Motor neuron (in vitro differentiated cells): ENCODE results near the gene HYOU1. TPM values are rescaled to one million over a fixed set of nuclear protein-coding genes. Genes with fewer than 3 reads are reported as not detected.
A peak's percentile ranks its signal among the peaks of the same experiment; 100 is the strongest.
"Not testable (repeated sequence)": the region's sequence is repeated elsewhere in the genome, so short reads cannot be mapped to it uniquely, and the experiment has no call there.

Source experiments
- ATAC-seq, 8 experiments: fragments of 200-7000 bp; cut with Tn5 transposase; replicated peaks in 6 of 8; 2 replicates each; pipeline ENCODE4 v1.8.0; 2021; ENCODE audit warnings: mild to moderate bottlenecking in 8 of 8, moderate library complexity in 8 of 8
- H3K27ac ChIP-seq, 2 donors: fragments of 250-450 bp; sonication (Bioruptor Pico); 2 replicates each; pipeline ENCODE4 v1.9.0; 2021; ENCODE audit warnings: antibody characterized with exemption in 2 of 2, mild to moderate bottlenecking in 2 of 2, moderate library complexity in 1 of 2
- H3K4me1 ChIP-seq, 2 donors: fragments of 250-450 bp; sonication (Bioruptor Pico); replicated peaks in 1 of 2; 2 replicates each; pipeline ENCODE4 v1.6.1; 2021; ENCODE audit warnings: antibody characterized with exemption in 2 of 2, mild to moderate bottlenecking in 2 of 2, moderate library complexity in 1 of 2
- H3K4me3 ChIP-seq, 5 donors: fragments of 250-450 bp; sonication (Bioruptor Pico); 2 replicates each; pipeline ENCODE4 v1.9.0; 2021; ENCODE audit warnings: antibody characterized with exemption in 5 of 5, mild to moderate bottlenecking in 5 of 5, moderate library complexity in 4 of 5
- WGBS, 10 experiments: fragments of 450-650 bp; shearing (Covaris generic); methylation state at CpG; one replicate each; pipeline ENCODE4 v1.0.0; 2022; 5-methylcytosine and 5-hydroxymethylcytosine counted together
- in situ Hi-C, 9 experiments: fragments of 400-800 bp; cut with MboI; loops; one replicate each; pipeline ENCODE4 v1.15.0; 2021; ENCODE audit warnings: low sequenced_read_pairs in 9 of 9, low pct_unique_long_range_greater_than_20kb in 2 of 9; ENCODE audit not compliant: unreplicated experiment in 9 of 9
- total RNA-seq, 8 experiments: library from RNA; unstranded; fragments of 300-600 nt; gene quantifications; 2 replicates each; pipeline versions ENCODE4 v1.2.3 to v1.2.4, GENCODE V29; 2022

The HYOU1 gene
- total RNA-seq, 8 experiments from 2014 or later, result 85.0 to 152 (median 116) TPM

GRCh38 chr11:119049081-119049480, 7.9 kb downstream of the HYOU1 start:
- 92 to 100% (median 95%) methylated on average over 2 to 5 of the region's 7 CpGs; no CpG with 5 or more reads in 7 of the 10 experiments for WGBS, 10 experiments
- no peak overlapping the region for H3K27ac ChIP-seq
- no peak overlapping the region for H3K4me3 ChIP-seq
- H3K4me1 ChIP-seq, result no peaks in the 10 kb centered on the region
- in situ Hi-C loops, result no loop called here
- ATAC-seq, result peak in 1 of 8 experiments; percentile 10

- no peak overlapping the region for H3K4me3 ChIP-seq
- H3K4me1 ChIP-seq, result no peaks in the 10 kb centered on the region
- in situ Hi-C loops, result no loop called here
- no peak overlapping the region for H3K27ac ChIP-seq
- ATAC-seq, result no peak
- 62 to 100% (median 96%) methylated on average over 3 to 8 of the region's 9 CpGs; no CpG with 5 or more reads in 6 of the 10 experiments for WGBS, 10 experiments
Observed at GRCh38 chr11:119048644-119049043, 8.4 kb downstream of the HYOU1 start.

- no peak for ATAC-seq
- 90 to 100% (median 97%) methylated on average over 1 to 5 of the region's 6 CpGs; no CpG with 5 or more reads in 4 of the 10 experiments for WGBS, 10 experiments
- Histone ChIP-seq H3K4me3 (no peak overlapping the region), H3K4me1 (no peaks in the 10 kb centered on the region), H3K27ac (no peak overlapping the region)
- in situ Hi-C loops, result no loop called here
Observed at GRCh38 chr11:119047205-119047604, 9.8 kb downstream of the HYOU1 start.

- Histone ChIP-seq H3K4me1 (no peaks in the 10 kb centered on the region), H3K4me3 (no peak overlapping the region), H3K27ac (no peak overlapping the region)
- no peak for ATAC-seq
- in situ Hi-C loops, result no loop called here
- 80 to 100% (median 100%) methylated on average over 1 to 3 of the region's 6 CpGs; no CpG with 5 or more reads in 5 of the 10 experiments for WGBS, 10 experiments
Observed at GRCh38 chr11:119046489-119046888, 10.5 kb downstream of the HYOU1 start.

- WGBS, 10 experiments, result 66 to 100% (median 85%) methylated on average over 1 to 4 of the region's 6 CpGs; no CpG with 5 or more reads in 4 of the 10 experiments
- no peak overlapping the region for H3K27ac ChIP-seq
- no peak overlapping the region for H3K4me3 ChIP-seq
- peak in 4 of 8 experiments; percentile 8 to 15 (median 14) for ATAC-seq
- no peaks in the 10 kb centered on the region for H3K4me1 ChIP-seq
- in situ Hi-C loops, result no loop called here
Observed at GRCh38 chr11:119044708-119045107, 12.3 kb downstream of the HYOU1 start.

GRCh38 chr11:119042927-119043326, 14.1 kb downstream of the HYOU1 start:
- WGBS, 10 experiments, result 60 to 100% (median 88%) methylated on average over 1 to 7 of the region's 9 CpGs; no CpG with 5 or more reads in 1 of the 10 experiments
- H3K27ac ChIP-seq, result no peak overlapping the region
- ATAC-seq, result peak in 3 of 8 experiments; percentile 21 to 66 (median 60)
- in situ Hi-C loops, result no loop called here
- no peak overlapping the region for H3K4me3 ChIP-seq
- no peaks in the 10 kb centered on the region for H3K4me1 ChIP-seq

GRCh38 chr11:119041821-119042514, 15.0 kb downstream of the HYOU1 start:
- in situ Hi-C loops, result no loop called here
- no peaks in the 10 kb centered on the region for H3K4me1 ChIP-seq
- H3K27ac ChIP-seq, result no peak overlapping the region
- WGBS, 10 experiments, result 80 to 100% (median 93%) methylated on average over 2 to 3 of the region's 4 CpGs; no CpG with 5 or more reads in 3 of the 10 experiments
- no peak overlapping the region for H3K4me3 ChIP-seq
- no peak for ATAC-seq

GRCh38 chr11:119039471-119039870, 17.5 kb downstream of the HYOU1 start:
- in situ Hi-C loops, H3K4me3 ChIP-seq, H3K27ac ChIP-seq, H3K4me1 ChIP-seq, ATAC-seq: not testable (repeated sequence)
- 40 to 100% (median 86%) methylated on average over 1 of the region's 11 CpGs; no CpG with 5 or more reads in 7 of the 10 experiments for WGBS, 10 experiments

- no peak for ATAC-seq
- in situ Hi-C loops, result no loop called here
- WGBS, 10 experiments, result 83 to 100% (median 98%) methylated on average over 1 to 3 of the region's 5 CpGs; no CpG with 5 or more reads in 4 of the 10 experiments
- H3K27ac ChIP-seq, result no peak overlapping the region
- no peaks in the 10 kb centered on the region for H3K4me1 ChIP-seq
- H3K4me3 ChIP-seq, result no peak overlapping the region
Observed at GRCh38 chr11:119038884-119039283, 18.1 kb downstream of the HYOU1 start.

GRCh38 chr11:119034813-119035212, 22.2 kb downstream of the HYOU1 start:
- Histone ChIP-seq H3K4me3 (no peak overlapping the region), H3K27ac (no peak overlapping the region), H3K4me1 (peaks cover 0 to 2% of the 10 kb centered on the region in 2 donors)
- WGBS, 10 experiments, result 40 to 100% (median 76%) methylated on average over 1 to 3 of the region's 3 CpGs; no CpG with 5 or more reads in 2 of the 10 experiments
- in situ Hi-C loops, result no loop called here
- no peak for ATAC-seq

GRCh38 chr11:119033421-119033820, 23.6 kb downstream of the HYOU1 start:
- ATAC-seq, H3K27ac ChIP-seq, H3K4me3 ChIP-seq, in situ Hi-C loops: not testable (repeated sequence)
- WGBS, 10 experiments, result 54 to 97% (median 92%) methylated on average over 2 to 7 of the region's 10 CpGs; no CpG with 5 or more reads in 2 of the 10 experiments
- peaks cover 9 to 15% of the 10 kb centered on the region in 2 donors for H3K4me1 ChIP-seq

- H3K4me1 ChIP-seq, result peaks cover 9 to 15% of the 10 kb centered on the region in 2 donors
- in situ Hi-C loops, result no loop called here
- H3K27ac ChIP-seq, result no peak overlapping the region
- no peak for ATAC-seq
- 68 to 100% (median 80%) methylated on average over 1 to 9 of the region's 9 CpGs; no CpG with 5 or more reads in 2 of the 10 experiments for WGBS, 10 experiments
- no peak overlapping the region for H3K4me3 ChIP-seq
Observed at GRCh38 chr11:119031912-119032280, 25.1 kb downstream of the HYOU1 start.

GRCh38 chr11:119030329-119031047, 26.5 kb downstream of the HYOU1 start, which contains the start of gene SLC37A4:
SLC37A4 (minus strand) TSS chr11:119030877.
- Histone ChIP-seq H3K4me3 (peak within 1 kb of the TSS; percentile 58 to 90 (median 79)), H3K4me1 (peaks cover 9 to 15% of the 10 kb centered on the region in 2 donors), H3K27ac (peak within 1 kb of the TSS; percentile 18 to 28)
- in situ Hi-C loops, result no loop called here
- WGBS, 10 experiments, result 0% methylated on average over 2 of the region's 67 CpGs; no CpG with 5 or more reads in 9 of the 10 experiments
- ATAC-seq, result peak; percentile 89 to 95 (median 90)
